ENCODE measurements around the gene DOCK10. TPM values are rescaled to one million over a fixed set of nuclear protein-coding genes. Genes with fewer than 3 reads are reported as not detected.

Gene DOCK10
- total RNA-seq, 2 experiments from 2014 or later = 40.8 to 68.2 TPM

- H2AFZ ChIP-seq (ENCODE audit: low read length) = no peak overlapping the region
- intact Hi-C loops (cut with micrococcal nuclease; ENCODE audit: unreplicated experiment) = no loop called here
- no peaks in the 10 kb centered on the region for H4K20me1 ChIP-seq (ENCODE audit: insufficient read depth, low read length)
- H3K79me2 ChIP-seq (ENCODE audit: insufficient read depth, low read depth, low read length) = no peaks in the 10 kb centered on the region
- H3K9me3 ChIP-seq (ENCODE audit: low read length) = no peaks in the 10 kb centered on the region
- BruUV-seq (replicated peaks) = no TSS peak
- H3K4me2 ChIP-seq (ENCODE audit: low read length) = no peak overlapping the region
- peaks cover 94% of the 10 kb centered on the region for H3K36me3 ChIP-seq (ENCODE audit: insufficient read depth, low read length)
- TF ChIP-seq CTCF (conservative IDR thresholded peaks at IDR 0.05; ENCODE audit: low read length) = no peak
- no peak for TF ChIP-seq EZH2phosphoT487 (IDR thresholded peaks at IDR 0.05; ENCODE audit: borderline replicate concordance, low read depth, low read length)
- ChIA-PET POLR2A (interaction anchor here (0.7 to 1.0 kb wide), 2 partner anchors 15 to 45 kb away, joined by 3 to 4 read pairs; no protein-coding TSS in a partner anchor), CTCF (ENCODE audit: unreplicated experiment) (interaction anchor here (0.6 kb wide), 1 partner anchor 336 kb away, joined by 4 read pairs; no protein-coding TSS in a partner anchor)
- DNase-seq (ENCODE audit: low spot score) = no peak
- H3K4me1 ChIP-seq (ENCODE audit: insufficient read depth, low read length, poor library complexity, severe bottlenecking) = no peaks in the 10 kb centered on the region
- no peaks in the 10 kb centered on the region for H3K9me2 ChIP-seq (ENCODE audit: insufficient read depth, low read length)
- H3K27ac ChIP-seq (ENCODE audit: low read depth, low read length, poor library complexity, severe bottlenecking) = no peak overlapping the region
- H3K4me3 ChIP-seq (ENCODE audit: low read depth, low read length, poor library complexity, severe bottlenecking) = no peak overlapping the region
Observed at GRCh38 chr2:224876522-224876921, 165.7 kb downstream of the DOCK10 start.

GRCh38 chr2:224875841-224876240, 166.4 kb downstream of the DOCK10 start:
- BruUV-seq (replicated peaks) = no TSS peak
- ChIA-PET CTCF (ENCODE audit: unreplicated experiment) (interaction anchor here (0.6 kb wide), 1 partner anchor 337 kb away, joined by 4 read pairs; no protein-coding TSS in a partner anchor), POLR2A (interaction anchor here (0.6 to 1.2 kb wide), 5 partner anchors 14 to 53 kb away, joined by 3 to 4 read pairs (median 3); no protein-coding TSS in a partner anchor)
- TF ChIP-seq CTCF (conservative IDR thresholded peaks at IDR 0.05; ENCODE audit: low read length) (no peak), EZH2phosphoT487 (IDR thresholded peaks at IDR 0.05; ENCODE audit: borderline replicate concordance, low read depth, low read length) (no peak)
- no peak overlapping the region for H2AFZ ChIP-seq (ENCODE audit: low read length)
- no peaks in the 10 kb centered on the region for H3K79me2 ChIP-seq (ENCODE audit: insufficient read depth, low read depth, low read length)
- no peak overlapping the region for H3K4me2 ChIP-seq (ENCODE audit: low read length)
- no peaks in the 10 kb centered on the region for H4K20me1 ChIP-seq (ENCODE audit: insufficient read depth, low read length)
- no peaks in the 10 kb centered on the region for H3K9me2 ChIP-seq (ENCODE audit: insufficient read depth, low read length)
- DNase-seq (ENCODE audit: low spot score) = no peak
- no peaks in the 10 kb centered on the region for H3K4me1 ChIP-seq (ENCODE audit: insufficient read depth, low read length, poor library complexity, severe bottlenecking)
- H3K9me3 ChIP-seq (ENCODE audit: low read length) = no peaks in the 10 kb centered on the region
- intact Hi-C loops (cut with micrococcal nuclease; ENCODE audit: unreplicated experiment) = no loop called here
- peaks cover 95% of the 10 kb centered on the region for H3K36me3 ChIP-seq (ENCODE audit: insufficient read depth, low read length)
- no peak overlapping the region for H3K27ac ChIP-seq (ENCODE audit: low read depth, low read length, poor library complexity, severe bottlenecking)
- no peak overlapping the region for H3K4me3 ChIP-seq (ENCODE audit: low read depth, low read length, poor library complexity, severe bottlenecking)

GRCh38 chr2:224875153-224875552, 167.1 kb downstream of the DOCK10 start:
- no peak overlapping the region for H2AFZ ChIP-seq (ENCODE audit: low read length)
- no peaks in the 10 kb centered on the region for H3K9me3 ChIP-seq (ENCODE audit: low read length)
- no peak overlapping the region for H3K4me2 ChIP-seq (ENCODE audit: low read length)
- no peaks in the 10 kb centered on the region for H3K79me2 ChIP-seq (ENCODE audit: insufficient read depth, low read depth, low read length)
- H3K27ac ChIP-seq (ENCODE audit: low read depth, low read length, poor library complexity, severe bottlenecking) = no peak overlapping the region
- CTCF ChIA-PET (ENCODE audit: unreplicated experiment) = no interaction called here
- TF ChIP-seq EZH2phosphoT487 (IDR thresholded peaks at IDR 0.05; ENCODE audit: borderline replicate concordance, low read depth, low read length) (no peak), CTCF (conservative IDR thresholded peaks at IDR 0.05; ENCODE audit: low read length) (no peak)
- DNase-seq (ENCODE audit: low spot score) = no peak
- no peak overlapping the region for H3K4me3 ChIP-seq (ENCODE audit: low read depth, low read length, poor library complexity, severe bottlenecking)
- intact Hi-C loops (cut with micrococcal nuclease; ENCODE audit: unreplicated experiment) = no loop called here
- no peaks in the 10 kb centered on the region for H3K9me2 ChIP-seq (ENCODE audit: insufficient read depth, low read length)
- no peaks in the 10 kb centered on the region for H4K20me1 ChIP-seq (ENCODE audit: insufficient read depth, low read length)
- POLR2A ChIA-PET = interaction anchor here (1.0 to 1.2 kb wide), 2 partner anchors 9 to 53 kb away, joined by 3 to 5 read pairs; no protein-coding TSS in a partner anchor
- H3K36me3 ChIP-seq (ENCODE audit: insufficient read depth, low read length) = peaks cover 95% of the 10 kb centered on the region
- no TSS peak for BruUV-seq (replicated peaks)
- H3K4me1 ChIP-seq (ENCODE audit: insufficient read depth, low read length, poor library complexity, severe bottlenecking) = no peaks in the 10 kb centered on the region
